Panc1 (cell line): Measurements from ENCODE around the gene ZNF554.

Experiments used
- POLR2AphosphoS5 ChIP-seq: IDR thresholded peaks from 2 replicates; pipeline ENCODE4 v1.6.1; 2012; ENCODE audit warnings: mild to moderate bottlenecking, low read depth, low read length, moderate library complexity
- TF ChIP-seq, protein P1 (sequence below): fragments of 450-650 bp; IDR thresholded peaks from 2 replicates; pipeline ENCODE4 v1.5.1; 2017; ENCODE audit warnings: mild to moderate bottlenecking

DNA sequence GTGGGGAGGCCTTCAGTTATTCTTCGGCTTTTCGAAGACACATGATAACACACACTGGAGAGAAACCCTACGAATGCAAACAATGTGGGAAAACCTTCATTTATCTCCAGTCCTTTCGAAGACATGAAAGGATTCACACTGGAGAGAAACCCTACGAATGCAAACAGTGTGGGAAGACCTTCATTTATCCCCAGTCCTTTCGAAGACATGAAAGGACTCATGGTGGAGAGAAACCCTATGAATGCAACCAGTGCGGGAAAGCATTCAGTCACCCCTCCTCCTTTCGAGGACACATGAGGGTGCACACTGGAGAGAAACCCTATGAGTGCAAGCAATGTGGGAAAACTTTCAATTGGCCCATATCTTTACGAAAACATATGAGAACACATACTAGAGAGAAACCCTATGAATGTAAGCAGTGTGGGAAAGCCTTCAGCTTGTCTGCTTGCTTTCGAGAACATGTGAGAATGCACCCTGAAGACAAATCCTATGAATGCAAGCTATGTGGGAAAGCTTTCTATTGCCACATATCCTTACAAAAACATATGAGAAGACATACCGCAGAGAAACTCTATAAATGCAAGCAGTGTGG, 33.4 kb downstream of the ZNF554 start:
- TF ChIP-seq, protein P1, sequence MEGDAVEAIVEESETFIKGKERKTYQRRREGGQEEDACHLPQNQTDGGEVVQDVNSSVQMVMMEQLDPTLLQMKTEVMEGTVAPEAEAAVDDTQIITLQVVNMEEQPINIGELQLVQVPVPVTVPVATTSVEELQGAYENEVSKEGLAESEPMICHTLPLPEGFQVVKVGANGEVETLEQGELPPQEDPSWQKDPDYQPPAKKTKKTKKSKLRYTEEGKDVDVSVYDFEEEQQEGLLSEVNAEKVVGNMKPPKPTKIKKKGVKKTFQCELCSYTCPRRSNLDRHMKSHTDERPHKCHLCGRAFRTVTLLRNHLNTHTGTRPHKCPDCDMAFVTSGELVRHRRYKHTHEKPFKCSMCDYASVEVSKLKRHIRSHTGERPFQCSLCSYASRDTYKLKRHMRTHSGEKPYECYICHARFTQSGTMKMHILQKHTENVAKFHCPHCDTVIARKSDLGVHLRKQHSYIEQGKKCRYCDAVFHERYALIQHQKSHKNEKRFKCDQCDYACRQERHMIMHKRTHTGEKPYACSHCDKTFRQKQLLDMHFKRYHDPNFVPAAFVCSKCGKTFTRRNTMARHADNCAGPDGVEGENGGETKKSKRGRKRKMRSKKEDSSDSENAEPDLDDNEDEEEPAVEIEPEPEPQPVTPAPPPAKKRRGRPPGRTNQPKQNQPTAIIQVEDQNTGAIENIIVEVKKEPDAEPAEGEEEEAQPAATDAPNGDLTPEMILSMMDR: no peak
- TF ChIP-seq POLR2AphosphoS5: no peak
